ENCODE results near the gene TMEM120A. TPM values are rescaled to one million over a fixed set of nuclear protein-coding genes. Genes with fewer than 3 reads are reported as not detected.
"Not testable (repeated sequence)": the region's sequence is repeated elsewhere in the genome, so short reads cannot be mapped to it uniquely, and the experiment has no call there.

The TMEM120A gene
- 29.3 and 32.8 TPM in 2 replicates for total RNA-seq (2014; rRNA removed; shearing (Covaris generic))

DNA sequence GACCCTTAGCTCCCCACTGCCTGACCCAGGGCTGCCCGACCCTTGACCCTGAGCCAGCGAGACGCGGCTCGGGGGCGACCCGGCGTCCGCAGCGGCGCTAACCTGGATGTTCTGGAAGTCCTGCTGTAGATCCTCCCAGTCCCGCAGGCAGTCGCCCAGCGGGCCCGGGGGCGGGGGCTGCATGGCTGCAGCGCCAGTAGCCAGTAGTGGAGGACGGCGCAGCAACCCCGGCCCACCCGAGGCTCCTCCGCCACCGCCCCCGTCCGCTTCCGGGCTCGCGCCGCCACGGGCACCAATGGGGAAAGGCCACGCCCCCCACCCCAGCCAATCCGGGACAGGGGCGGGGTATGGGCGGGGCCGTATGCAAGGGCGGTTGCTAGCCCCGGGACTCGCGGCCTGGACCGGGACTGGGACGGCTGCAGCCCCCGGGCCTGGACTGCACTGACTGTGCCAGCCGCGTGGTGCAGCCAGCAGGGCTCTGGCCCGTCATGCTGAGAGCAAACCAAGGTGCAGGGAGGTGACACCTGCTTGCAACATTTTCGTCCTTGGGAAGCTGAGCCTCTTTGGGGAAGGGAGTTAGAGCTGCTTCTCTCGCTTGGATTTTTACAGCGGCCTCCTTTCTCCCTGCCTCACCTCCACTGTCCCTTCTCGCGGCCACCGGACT lies at the start of gene TMEM120A:
Gene TMEM120A (minus strand): TSS at position 208 of the 664 bp plus-strand sequence. CDS start 25 bp downstream, at position 183.
- DNase-seq (ENCODE audit: low spot score), result peak; percentile 95

- DNase-seq (ENCODE audit: low spot score), result no peak
Measured at GRCh38 chr7:76040126-76040525, 45.7 kb upstream of the TMEM120A start.

DNA sequence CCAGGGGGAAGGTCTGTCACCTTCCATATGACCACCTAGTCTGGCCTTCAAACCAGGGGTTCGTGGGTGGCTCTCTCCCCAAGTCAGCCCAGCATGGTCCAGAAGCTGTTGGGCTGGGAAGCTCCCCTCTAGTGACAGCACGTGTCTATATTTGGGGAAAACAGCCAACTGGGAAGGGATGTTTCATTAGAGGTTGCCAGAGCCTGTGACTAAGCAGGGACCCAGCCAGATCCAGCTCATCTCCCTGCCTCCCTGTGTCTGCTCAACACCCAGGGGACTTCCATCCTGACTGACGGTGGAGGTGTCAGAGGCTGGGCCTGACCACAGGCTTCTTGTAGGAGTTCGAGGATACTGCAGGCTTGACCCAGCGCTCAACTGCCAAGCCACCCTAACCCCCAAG lies 42.9 kb upstream of the TMEM120A start:
- no peak for DNase-seq (ENCODE audit: low spot score)

DNA sequence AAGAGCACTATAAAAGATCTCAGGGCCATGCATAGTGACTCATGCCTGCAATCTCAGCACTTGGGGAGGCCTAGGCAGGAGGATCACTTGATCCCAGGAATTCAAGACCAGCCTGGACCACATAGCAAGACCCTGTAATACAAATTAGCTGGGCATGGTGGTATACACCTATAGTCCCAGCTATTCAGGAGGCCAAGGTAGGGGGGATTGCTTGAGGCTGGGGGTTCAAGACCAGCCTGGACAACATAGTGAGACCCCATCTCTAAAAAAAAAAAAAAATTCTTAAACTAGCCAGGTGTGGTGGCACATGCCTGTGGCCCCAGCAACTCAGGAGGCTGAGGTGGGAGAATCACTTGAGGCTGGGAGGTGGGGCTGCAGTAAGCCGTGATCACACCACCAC lies 37.6 kb upstream of the TMEM120A start:
- no peak for DNase-seq (ENCODE audit: low spot score)

DNA sequence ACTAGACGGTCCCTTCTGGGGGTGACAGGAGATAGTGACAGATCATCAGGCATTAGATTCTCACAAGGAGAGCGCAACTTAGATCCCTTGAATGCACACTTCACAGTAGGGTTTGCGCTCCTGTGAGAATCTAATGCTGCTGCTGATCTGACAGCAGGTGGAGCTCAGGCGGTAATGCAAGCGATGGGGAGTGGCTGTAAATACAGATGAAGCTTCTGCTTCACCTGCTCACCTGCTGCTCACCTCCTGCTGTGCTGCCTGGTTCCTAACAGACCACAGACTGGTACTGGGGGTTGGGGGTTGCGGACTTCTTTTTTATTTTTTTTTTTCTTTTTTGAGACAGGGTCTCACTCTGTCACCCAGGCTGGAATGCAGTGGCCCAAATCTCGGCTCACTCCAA lies 35.3 kb upstream of the TMEM120A start:
- not testable (repeated sequence) for DNase-seq (ENCODE audit: low spot score)

- DNase-seq (ENCODE audit: low spot score), result no peak
Measured at GRCh38 chr7:76023002-76023401, 28.6 kb upstream of the TMEM120A start.

GRCh38 chr7:76022026-76022780 lies 27.8 kb upstream of the TMEM120A start:
- DNase-seq (ENCODE audit: low spot score), result no peak

GRCh38 chr7:76020031-76020714 lies 25.8 kb upstream of the TMEM120A start:
- peak; percentile 89 for DNase-seq (ENCODE audit: low spot score)

DNA sequence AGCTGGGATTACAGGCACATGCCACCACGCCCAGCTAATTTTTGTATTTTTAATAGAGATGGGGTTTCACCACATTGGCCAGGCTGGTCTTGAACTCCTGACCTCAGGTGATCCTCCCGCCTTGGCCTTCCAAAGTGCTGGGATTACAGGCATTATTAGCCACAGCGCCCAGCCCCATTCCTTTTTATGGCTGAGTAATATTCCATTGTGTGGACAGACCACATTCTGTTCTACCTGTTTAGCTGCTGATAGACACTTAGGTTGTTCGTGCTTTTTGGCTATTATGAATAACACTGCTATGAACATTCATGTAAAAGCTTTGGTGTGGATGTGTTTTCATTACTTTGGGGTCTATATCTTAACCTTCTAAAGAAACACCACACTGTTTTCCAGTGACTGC lies 24.1 kb upstream of the TMEM120A start:
- not testable (repeated sequence) for DNase-seq (ENCODE audit: low spot score)

- no peak for DNase-seq (ENCODE audit: low spot score)
Measured at GRCh38 chr7:76016191-76016947, 22.0 kb upstream of the TMEM120A start.

GRCh38 chr7:76011442-76011861 lies 17.1 kb upstream of the TMEM120A start:
- no peak for DNase-seq (ENCODE audit: low spot score)

DNA sequence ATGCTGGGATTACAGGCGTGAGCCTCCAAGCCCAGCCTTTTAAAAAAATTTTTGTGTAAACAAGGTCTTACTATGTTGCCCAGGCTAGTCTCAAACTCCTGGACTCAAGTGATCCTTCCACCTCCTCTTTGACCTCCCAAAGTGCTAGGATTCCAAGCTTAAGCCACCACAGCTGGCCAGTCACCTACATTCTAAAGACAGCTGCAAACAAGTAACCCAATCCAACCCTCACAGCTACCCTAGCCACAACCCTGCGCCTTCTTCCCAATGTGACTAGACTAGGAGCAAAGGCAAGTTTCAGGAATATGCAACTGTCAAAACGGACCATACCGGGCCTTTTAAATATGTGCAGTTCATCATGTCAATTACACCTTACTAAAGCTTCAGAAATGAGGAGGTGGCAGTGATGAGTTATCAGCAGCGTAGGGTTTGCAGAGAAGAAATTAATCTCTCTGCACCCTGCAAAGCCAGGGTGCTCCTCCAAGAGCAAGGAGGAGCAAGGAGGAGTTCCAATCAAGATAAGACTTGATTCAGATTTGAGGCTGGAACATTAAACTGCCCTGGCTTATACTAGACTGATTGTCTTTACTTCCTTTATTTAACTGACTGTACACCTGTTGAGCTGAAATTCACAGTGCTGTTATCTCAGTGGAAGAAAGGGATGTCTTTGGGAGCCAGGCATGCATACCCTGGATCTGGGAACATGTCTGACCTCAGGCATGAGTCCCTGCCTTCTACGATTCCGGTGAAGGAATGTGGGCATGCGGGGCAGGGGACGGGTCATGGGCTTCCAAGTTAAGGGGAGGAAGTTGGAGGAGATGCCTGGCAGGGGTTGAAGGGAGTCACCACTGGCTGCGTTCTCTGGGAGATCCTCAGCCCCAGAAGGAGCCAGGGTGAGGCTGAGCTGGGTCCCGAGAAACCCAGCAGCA lies 15.5 kb upstream of the TMEM120A start:
- no peak for DNase-seq (ENCODE audit: low spot score)

- DNase-seq (ENCODE audit: low spot score), result no peak
Measured at GRCh38 chr7:76008156-76008687, 13.8 kb upstream of the TMEM120A start.

DNA sequence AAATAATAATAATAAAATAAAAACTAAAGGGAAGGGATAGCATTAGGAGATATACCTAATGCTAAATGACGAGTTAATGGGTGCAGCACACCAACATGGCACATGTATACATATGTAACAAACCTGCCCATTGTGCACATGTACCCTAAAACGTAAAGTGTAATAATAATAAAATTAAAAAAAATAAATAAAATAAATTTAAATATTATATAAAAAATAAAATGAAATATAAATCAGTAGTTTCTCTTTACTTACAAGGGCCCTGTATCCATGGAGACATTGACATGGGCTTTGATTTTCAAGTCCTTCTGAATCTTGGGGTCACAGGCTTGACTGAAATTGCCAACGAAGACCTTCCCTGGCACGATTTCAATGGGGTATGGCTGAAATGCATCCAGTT lies 10.6 kb upstream of the TMEM120A start:
- DNase-seq (ENCODE audit: low spot score), result not testable (repeated sequence)

- no peak for DNase-seq (ENCODE audit: low spot score)
Measured at GRCh38 chr7:76003351-76003750, 9.0 kb upstream of the TMEM120A start.

- DNase-seq (ENCODE audit: low spot score), result no peak
Measured at GRCh38 chr7:76002822-76003221, 8.4 kb upstream of the TMEM120A start.

- DNase-seq (ENCODE audit: low spot score), result no peak
Measured at GRCh38 chr7:76002139-76002538, 7.7 kb upstream of the TMEM120A start.

GRCh38 chr7:76000566-76000965 lies 6.2 kb upstream of the TMEM120A start:
- no peak for DNase-seq (ENCODE audit: low spot score)

- DNase-seq (ENCODE audit: low spot score), result no peak
Measured at GRCh38 chr7:75998038-75998437, 3.6 kb upstream of the TMEM120A start.

DNA sequence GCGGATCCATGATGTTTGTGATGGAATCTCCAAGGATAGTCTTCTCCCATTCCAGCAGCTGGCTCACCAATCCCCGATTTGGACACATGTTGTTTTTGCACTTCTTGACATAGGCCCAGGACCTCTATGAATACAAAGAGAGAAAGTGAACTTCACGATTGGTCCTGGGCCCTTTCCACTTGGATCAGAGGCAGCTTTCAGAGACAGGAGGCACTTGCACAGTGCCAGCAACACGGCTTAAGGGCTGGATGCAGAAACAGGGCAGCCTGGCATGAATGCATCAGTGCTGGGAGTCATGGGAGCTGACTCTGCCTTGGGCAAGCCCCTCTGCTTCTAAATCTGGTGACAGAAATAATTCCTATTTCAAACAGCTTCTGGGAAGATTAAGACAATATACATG lies 2.1 kb upstream of the TMEM120A start:
- no peak for DNase-seq (ENCODE audit: low spot score)
